ENCODE data around the gene INTS2.
A peak's percentile ranks its signal among the peaks of the same experiment; 100 is the strongest.
"Not testable (repeated sequence)": the region's sequence is repeated elsewhere in the genome, so short reads cannot be mapped to it uniquely, and the experiment has no call there.

The INTS2 gene

DNA sequence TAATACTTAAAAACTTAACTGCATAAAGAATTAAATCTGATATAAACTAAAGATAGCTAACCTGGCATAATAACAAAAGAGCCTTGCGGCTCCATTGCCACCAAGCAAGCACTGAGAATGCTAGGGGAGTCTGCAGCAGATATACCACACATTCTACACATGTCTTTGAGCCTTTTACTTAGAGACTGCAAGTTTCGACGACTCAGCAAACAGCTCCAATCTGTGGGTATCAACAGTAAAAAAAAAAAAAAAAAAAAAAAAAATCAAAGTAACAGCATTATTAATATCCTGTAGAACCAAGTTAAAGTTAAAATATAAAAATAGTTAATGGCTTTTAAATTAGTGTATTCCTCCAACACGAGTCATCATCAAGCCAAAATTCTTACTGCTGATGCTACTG is 27.8 kb upstream of the INTS2 start:
- no peak for TF ChIP-seq ZFX (IDR thresholded peaks at IDR 0.05)
- TF ChIP-seq, protein P1, sequence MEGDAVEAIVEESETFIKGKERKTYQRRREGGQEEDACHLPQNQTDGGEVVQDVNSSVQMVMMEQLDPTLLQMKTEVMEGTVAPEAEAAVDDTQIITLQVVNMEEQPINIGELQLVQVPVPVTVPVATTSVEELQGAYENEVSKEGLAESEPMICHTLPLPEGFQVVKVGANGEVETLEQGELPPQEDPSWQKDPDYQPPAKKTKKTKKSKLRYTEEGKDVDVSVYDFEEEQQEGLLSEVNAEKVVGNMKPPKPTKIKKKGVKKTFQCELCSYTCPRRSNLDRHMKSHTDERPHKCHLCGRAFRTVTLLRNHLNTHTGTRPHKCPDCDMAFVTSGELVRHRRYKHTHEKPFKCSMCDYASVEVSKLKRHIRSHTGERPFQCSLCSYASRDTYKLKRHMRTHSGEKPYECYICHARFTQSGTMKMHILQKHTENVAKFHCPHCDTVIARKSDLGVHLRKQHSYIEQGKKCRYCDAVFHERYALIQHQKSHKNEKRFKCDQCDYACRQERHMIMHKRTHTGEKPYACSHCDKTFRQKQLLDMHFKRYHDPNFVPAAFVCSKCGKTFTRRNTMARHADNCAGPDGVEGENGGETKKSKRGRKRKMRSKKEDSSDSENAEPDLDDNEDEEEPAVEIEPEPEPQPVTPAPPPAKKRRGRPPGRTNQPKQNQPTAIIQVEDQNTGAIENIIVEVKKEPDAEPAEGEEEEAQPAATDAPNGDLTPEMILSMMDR (conservative IDR thresholded peaks at IDR 0.05) = no peak
- no peak overlapping the region for H3K27ac ChIP-seq

DNA sequence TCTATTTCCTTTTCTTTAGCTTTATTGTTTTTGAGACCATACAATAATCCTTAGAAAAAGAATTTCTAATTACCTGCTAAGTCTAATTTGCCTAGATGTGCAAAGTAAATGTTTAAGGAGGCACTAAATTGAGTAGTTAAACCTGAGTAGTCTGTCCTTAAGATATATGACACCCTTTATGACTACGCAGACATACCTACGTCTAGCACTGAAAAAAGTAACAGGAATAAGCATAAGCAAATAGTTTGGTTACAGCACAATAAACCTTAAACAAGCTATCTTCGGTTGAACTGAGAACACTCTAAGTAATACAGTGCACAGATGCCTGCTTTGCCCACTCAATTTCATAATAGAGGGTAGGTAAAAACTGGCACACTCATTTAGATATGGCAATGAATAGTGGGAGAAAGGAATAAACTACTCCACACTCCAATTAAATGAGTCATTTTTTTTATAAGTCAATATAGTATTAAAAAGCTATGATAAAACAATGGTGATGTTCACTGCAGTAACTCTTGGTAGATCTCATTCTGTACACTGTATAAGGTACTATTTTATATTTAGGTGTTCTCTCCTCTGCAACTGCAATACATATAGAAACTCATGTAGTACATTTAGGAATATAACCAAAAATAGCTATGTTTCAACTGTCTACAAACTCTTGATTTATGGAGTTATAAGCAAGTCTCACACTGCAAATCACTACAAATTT is 19.7 kb upstream of the INTS2 start:
- TF ChIP-seq, protein P1 (conservative IDR thresholded peaks at IDR 0.05) = no peak
- TF ChIP-seq ZFX (IDR thresholded peaks at IDR 0.05) = no peak
- no peak overlapping the region for H3K27ac ChIP-seq

DNA sequence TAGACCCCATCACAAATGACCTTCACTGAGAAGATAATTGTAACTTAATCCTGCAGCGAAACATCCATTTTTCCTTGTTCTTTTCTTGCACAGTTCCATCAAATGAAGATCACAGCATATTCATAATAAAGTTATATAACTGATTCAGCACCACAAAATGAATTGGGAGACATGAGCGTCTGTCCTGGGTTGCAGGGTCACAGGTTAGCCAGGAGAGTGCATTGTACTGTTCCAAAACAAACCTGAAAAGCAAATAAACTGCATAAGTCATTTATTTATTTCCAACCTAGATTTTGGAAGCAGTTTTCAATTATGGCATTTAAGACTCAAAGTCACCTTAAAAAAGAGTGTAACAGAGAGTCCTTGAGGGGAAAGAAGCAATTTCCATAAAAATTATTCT is 18.6 kb upstream of the INTS2 start:
- no peak overlapping the region for H3K27ac ChIP-seq
- TF ChIP-seq, protein P1 (conservative IDR thresholded peaks at IDR 0.05) = peak; percentile 40
- no peak for TF ChIP-seq ZFX (IDR thresholded peaks at IDR 0.05)

DNA sequence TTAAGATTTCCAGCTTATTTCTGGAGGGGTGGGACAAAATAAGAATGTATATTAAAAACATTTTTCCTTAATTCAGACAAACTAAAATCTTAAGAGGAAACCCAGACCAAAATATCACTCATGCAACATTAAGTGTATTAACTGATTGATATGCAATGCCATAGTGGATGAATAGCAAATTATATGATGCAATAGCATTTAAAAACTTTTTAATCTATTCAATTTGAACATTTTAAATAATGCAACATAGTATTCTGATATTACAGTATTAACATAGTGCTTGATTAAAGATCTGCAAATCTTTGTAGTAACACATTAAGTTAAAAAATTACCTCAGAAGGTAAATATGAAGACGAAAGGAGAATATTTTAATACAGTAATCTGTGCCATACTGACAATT is 15.3 kb upstream of the INTS2 start:
- H3K27ac ChIP-seq = no peak overlapping the region
- no peak for TF ChIP-seq ZFX (IDR thresholded peaks at IDR 0.05)
- TF ChIP-seq, protein P1 (conservative IDR thresholded peaks at IDR 0.05) = no peak

DNA sequence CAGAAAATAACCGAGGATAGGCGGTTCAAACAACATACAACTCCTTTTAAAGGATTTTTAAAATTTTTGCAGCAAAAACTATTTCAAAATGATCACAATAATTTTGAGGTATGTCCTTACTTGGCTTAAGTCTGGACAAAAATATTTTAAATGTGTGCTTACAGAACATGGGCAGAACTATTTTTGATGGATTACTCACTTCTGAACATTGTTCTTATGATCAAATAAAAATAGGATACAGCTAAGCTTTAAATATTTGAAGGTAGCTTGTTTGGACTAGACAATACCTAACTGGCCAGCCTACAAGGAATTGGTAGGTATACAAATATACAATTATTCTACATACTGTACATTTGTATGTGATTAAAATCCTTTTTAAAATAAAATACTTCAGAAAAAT is 14.3 kb upstream of the INTS2 start:
- TF ChIP-seq, protein P1 (conservative IDR thresholded peaks at IDR 0.05) = no peak
- TF ChIP-seq ZFX (IDR thresholded peaks at IDR 0.05) = no peak
- H3K27ac ChIP-seq = no peak overlapping the region

DNA sequence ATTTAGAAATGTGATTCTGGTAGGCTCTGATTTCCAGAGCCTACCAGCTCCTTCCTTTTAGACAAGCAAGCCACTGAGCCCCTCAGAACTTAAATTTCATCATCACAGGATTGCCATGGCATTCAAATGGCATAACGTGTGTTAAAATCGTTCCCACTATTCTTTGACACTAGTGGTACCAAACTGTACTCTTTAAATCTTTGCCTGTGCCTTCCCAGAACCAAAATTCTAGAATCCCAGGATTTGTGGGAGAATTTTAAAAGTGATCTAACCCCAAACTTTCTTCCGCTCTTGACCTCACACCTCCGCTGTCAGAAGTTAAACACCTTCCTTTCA is 287 bp upstream of the INTS2 start:
- H3K27ac ChIP-seq = peak overlapping the region; percentile 91
- TF ChIP-seq, protein P1 (conservative IDR thresholded peaks at IDR 0.05) = no peak
- TF ChIP-seq ZFX (IDR thresholded peaks at IDR 0.05) = no peak

DNA sequence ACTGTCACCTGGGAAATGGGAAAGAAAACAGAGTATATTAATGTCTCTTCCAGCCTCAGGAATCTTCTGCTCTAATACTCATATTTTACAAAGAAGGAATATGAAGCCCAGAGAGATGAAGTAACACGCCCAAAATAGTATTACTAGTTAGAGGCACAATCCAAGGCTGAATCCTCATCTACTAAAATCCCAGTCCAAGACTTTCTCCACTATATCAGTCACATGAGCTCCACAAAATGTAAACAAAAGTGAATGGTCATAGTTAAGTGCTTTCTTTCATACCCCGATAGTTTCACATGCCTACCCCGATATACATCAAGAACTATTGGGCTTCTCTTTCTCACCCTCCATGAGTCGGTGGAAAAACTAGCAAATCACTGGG is 965 bp downstream of the INTS2 start:
- peak overlapping the region; percentile 91 for H3K27ac ChIP-seq
- TF ChIP-seq, protein P1 (conservative IDR thresholded peaks at IDR 0.05) = no peak
- TF ChIP-seq ZFX (IDR thresholded peaks at IDR 0.05) = no peak

DNA sequence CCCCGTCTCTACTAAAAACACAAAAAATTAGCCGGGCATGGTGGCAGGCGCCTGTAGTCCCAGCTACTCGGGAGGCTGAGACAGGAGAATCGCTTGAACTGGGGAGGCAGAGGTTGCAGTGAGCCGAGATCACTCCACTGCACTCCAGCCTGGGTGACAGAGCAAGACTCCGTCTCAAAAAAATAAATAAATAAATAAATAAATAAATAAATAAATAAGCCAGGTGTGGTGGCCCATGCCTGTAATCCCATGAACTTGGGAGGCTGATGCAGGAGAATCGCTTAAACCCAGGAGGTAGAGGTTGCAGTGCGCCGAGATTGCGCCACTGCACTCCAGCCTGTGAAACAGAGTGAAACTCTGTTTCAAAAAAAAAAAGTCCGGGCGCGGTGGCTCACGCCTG is 12.6 kb downstream of the INTS2 start:
- not testable (repeated sequence) for H3K27ac ChIP-seq
